HG03175 (cell line): ENCODE measurements around the gene ATG3.
"Not testable (repeated sequence)": the region's sequence is repeated elsewhere in the genome, so short reads cannot be mapped to it uniquely, and the experiment has no call there.

Experiments used
- ATAC-seq: cut with Tn5 transposase; IDR thresholded peaks from one replicate; pipeline ENCODE4 v1.9.1; 2021; ENCODE audit warnings: mild to moderate bottlenecking, moderate library complexity; ENCODE audit not compliant: unreplicated experiment

The ATG3 gene

DNA sequence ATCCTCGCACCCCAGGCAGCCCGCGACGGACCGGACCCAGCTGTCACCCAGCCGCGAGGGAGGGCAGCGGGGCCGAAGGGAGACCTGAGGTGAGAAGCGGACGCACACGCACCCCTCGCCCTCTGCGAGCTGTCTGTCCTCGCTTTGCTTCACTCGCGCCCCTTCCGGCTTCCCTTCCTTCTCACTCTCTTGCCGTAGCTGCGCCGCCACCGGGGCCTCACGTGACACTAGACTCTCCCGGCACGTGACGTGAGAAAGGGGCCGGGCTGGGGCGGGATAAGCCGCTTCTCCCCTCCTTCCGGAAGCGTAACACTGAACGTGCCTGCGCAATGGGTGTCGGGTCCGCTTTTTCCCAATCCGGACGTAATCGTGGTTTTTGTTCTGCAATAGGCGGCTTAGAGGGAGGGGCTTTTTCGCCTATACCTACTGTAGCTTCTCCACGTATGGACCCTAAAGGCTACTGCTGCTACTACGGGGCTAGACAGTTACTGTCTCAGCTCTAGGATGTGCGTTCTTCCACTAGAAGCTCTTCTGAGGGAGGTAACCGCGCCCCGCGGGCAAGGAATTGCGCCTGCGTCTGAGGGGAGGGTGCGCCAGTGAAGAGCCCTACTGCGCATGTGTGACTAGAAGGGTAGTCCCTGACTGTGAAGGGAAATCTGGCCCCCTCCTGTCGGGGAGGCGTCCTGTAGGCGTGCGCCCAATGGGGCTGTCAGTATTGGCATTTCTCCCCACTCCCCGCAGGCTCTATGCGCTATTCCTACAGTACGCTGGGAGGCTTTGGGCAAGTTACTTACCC is at the start of gene ATG3, which contains the start of gene SLC35A5:
Gene ATG3 (minus strand): TSS at position 229 of the 796 bp plus-strand sequence. CDS start 434 bp downstream, outside the sequence.
Gene SLC35A5 (plus strand): TSS at position 312 of the 796 bp plus-strand sequence. CDS start 1,359 bp downstream, outside the sequence.
- peak; percentile 82 for ATAC-seq

DNA sequence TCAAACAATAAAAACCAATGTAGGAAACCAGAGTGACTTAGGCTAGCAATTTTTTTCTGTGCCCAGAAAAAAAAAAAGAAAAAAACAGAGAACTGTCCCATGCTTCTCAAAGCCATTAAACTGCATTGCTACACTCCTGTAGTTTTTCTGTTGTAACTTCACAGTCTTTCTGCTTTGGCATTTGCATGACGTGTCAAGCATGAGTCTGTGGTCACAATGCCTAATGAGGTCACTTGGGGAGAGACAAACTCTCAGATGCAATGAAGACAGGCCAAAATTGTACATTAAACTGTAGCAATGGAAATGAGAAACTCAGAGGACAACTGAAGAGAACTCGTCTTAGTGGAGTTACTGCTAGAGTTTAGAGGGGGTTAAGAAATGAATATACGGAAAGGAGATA is 48.4 kb upstream of the ATG3 start:
- ATAC-seq: no peak

DNA sequence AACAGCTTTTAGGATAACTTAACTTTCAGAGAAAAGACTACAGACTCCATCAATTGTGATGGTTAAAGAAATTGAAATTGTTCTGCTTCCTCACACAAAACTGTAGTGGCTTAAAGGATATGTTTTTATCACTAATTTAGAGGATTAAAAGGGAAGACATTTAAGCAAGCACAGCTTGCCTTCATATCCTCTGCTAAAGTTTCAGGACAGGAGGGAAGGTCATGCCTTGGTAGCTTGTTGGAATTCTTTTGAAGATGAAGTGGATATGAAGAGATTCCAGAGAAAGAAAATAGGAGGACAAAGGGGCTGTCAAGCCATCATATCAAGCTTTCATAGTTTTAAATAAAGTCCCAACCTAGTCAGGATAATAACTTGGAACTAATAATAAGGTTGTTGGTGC is 46.1 kb upstream of the ATG3 start:
- ATAC-seq: no peak

DNA sequence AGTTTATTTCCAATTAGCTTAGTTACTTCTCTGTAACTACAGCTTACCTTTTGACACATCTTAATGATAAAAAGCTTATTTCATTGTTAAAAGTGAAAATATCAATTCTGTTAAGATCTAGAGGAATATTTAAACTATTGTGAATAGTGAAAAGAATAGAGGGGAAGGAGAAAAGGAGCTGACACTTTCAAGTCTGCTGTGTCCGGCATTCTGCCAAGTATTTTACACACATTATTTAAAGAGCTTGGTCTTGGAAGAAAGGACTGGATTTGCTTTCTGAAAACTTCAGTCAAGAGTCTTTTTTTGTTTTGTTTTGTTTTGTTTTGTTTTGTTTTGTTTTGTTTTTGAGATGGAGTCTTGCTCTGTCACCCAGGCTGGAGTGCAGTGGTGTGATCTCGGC is 44.3 kb upstream of the ATG3 start:
- ATAC-seq: no peak

DNA sequence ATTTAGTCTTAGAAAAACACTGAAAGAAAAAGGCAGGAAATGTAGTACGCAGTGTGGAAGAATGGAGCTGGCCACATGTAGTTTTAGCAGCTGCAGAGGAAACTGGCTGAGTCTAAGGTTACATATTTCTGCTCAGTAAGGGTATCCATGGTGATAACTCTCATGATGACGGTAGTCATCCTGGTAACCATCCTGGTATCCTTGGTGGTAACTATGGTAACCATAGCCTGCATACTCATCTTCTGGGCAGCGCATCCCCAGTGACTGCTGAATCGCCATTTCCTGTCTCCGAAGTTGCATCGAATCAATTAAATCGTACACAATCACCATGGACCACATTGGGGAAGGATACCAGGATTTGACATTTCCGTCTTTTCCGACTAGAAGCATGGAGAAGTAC is 43.5 kb upstream of the ATG3 start:
- ATAC-seq: no peak

DNA sequence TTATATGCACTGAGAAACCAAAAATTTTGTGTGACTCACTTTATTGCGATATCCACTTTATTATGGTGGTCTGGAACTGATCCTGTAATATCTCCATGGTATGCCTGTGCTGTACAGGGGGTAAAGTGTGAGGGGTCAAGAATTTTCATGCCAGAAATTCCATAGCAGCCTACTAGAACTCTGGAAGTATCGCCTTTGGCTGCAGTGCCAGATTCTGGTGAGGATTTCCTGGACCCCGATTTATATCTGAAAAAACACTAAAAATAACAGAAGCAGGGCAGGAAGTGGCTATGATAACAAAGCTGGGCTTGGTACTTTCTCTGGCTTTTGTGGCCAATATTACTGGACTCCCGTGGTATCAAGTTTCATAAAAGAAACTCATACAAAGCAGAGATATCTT is 42.8 kb upstream of the ATG3 start:
- ATAC-seq: no peak

DNA sequence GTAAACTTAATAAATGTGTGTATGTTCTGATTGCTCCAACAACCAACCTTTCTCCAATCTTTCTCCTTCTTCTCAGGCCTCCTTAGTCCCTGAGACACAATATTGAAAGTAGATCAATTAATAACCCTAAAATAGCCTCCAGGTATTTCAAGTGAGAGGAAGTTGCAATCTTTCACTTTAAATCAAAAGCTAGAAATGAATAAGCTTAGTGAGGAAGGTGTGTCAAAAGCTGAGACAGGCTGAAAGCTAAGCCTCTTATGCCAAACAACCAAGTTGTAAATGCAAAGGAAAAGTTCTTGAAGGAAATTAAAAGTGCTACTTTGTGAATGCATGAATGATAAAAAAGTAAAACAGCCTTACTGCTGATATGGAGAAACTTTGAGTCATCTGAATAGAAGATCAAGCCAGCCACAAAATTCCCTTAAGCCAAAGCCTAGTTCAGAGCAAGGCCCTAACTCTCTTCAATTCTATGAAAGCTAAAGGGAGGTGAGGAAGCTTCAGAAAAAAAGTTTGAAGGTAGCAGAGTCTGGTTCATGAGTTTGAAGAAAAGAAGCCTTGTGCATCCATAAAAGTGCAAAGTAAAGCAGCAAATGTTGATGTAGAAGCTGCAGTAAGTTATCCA is 40.6 kb upstream of the ATG3 start:
- ATAC-seq: peak; percentile 86

DNA sequence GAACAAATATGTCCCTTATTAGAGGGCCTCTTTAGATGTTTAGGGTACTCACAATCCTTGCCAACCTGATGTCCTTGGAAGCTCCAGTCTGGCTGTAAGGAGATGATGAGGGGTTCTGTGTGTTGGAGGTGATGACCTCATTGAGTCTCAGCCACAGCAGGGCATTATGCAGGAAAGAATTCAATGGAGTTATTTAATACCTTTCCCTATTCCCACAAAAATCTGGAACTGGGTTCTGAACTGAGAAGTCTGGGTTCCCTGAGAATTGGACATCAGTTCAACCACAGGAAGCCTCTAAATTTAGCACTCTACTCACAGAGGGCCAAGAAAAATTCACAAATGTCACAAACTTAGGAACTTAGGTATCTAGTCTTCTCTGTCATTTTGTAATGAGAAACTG is 37.0 kb upstream of the ATG3 start:
- ATAC-seq: no peak

DNA sequence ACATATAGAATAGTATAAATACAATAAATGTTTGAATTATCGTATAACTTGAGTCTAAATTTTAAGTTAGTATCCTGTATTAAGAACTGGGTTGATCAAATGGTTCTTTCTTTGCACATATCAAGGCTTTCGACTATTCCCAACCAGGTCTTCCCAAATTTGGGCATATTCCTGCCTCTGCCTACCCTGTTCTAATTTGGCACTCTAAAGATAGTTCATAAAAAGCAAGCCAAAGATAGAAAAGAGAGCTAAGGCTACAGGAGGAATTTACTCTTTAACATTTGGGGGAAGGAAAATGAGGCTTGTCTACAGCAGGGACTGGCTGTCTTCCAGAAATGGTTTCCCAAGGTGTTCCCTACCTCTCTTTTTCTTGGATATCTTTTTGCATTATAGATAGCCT is 36.2 kb upstream of the ATG3 start:
- no peak for ATAC-seq

DNA sequence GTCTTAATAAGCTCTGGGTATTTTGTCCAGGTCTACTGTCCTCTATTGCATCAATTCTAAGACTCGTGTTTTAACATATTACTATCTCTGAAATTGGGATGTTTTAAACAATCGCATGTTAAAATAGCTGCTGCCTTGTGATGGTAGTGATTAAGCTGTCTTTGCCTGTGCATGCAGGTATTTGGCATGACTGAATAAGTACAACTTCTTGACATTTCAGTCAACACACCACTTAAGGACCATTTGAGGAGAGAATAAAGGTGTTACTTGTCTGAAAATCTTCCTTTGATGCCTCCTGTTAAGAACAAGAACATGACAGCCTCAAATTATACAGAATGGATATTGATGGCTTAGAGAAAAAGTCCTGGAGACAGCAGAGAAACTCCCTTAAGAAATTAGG is 33.1 kb upstream of the ATG3 start:
- no peak for ATAC-seq

DNA sequence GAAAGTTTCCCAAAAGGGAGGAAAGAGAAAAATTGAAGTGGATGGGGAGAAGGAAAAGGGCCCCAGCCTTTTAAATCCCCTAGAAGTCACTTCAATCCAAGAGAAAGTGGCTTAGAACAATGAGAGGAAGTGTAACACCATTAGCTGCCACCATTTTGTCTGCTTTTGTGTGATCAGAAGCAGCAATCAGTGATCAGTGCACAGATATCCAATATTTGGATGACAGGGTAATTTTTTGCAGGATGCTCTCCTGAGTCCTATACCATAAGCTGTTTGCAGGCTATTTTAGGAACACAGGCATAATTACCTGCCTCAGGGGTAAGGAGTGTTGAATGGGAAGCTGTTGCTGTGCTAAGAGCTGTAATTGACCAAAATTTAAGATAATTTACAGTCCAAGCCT is 31.5 kb upstream of the ATG3 start:
- ATAC-seq: no peak

DNA sequence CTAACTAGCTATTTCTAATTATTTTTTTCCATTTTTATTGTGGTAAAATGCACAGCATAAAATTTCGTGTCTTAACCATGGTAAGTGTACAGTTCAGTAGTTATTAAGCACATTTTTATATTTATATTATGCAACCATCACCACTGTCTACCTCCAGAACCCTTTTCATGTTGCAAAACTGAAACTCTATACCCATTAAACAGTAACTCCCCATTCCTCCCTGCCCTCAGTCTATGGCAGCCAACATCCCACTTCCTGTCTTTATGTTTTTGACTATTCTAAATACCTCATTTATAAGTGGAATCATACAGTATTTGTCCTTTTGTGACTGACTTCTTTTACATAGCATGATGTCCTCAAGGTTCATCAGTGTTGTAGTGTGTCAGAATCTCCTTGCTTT is 25.6 kb upstream of the ATG3 start:
- ATAC-seq: no peak

DNA sequence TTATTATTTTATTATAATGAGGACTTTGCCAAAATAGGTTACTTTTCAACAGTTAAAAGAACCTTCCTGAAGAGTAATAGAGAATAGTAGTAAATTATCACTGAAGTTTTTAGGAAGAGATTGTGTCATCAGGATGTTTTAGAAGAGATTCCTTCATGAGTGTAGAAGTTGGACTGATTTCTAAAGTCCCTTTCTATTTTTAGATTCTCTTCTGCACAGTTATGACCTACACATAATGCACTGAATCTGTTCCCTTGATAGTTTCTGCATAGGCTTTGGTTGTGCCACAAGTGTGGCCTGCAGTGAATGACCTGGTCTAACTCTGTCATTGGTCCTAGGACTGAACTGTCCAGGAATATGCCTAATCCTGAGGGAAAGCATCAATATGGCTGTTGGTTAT is 24.0 kb upstream of the ATG3 start:
- ATAC-seq: no peak

DNA sequence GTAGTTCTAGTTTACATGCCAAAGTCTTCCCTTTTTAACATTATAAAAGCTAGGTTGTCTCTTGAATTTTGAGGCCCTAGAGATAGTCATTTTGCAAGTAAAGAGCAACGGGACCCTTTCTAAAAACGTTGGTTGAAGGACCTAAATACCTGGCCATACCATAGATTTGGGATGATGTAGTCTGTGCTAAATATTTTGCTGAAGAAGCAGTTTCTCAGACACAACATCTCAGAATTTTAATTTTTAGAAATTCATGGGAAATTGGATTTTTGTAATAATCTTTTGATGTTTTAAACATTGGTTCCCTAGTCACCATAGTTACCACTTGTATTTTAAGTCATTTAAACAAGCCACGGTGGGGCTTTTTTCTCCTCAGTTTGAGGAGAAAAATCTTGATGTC is 21.3 kb upstream of the ATG3 start:
- no peak for ATAC-seq

DNA sequence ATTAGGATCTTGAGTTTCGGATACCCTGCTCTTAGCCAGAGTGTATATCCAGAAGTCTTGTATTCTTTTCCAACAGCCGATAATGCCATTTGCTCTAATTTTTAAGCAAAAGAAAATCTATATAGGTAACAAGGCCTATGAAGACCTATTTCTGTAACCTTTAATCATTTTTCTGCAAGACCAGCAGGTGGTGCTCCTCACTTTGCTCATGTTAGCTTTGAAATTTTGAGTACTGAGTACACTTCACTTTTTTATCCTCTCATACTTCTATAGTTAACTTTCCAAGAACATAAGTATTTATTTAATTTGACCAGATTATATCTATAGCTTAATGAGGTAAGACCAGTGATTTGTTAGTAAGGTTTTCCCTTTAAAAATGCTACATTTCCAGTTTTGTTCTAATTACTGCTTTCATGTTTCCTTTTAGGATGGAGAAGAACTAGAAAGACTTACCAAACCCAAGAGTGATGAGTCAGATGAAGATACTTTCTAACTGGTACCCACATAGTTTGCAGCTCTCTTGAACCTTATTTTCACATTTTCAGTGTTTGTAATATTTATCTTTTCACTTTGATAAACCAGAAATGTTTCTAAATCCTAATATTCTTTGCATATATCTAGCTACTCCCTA is 20.6 kb upstream of the ATG3 start:
- peak; percentile 42 for ATAC-seq

DNA sequence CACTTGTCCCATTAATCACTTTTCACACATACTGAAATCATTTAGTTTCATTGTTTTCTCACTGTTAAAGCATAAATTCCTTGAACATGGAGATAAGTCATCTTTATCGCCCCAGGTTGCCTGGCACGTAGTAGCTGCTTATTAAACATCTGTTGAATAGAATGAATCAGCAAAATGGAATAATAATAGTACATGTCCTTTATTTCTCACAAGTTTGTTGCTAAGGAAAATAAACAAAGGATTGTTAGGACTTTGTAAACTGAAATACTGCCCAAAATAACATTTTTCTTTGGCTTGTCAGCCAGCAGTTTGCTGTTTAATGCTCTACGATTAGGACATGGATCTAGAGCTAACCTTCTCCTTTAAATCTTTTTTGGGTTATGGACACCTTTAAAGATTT is 17.9 kb upstream of the ATG3 start:
- ATAC-seq: no peak

DNA sequence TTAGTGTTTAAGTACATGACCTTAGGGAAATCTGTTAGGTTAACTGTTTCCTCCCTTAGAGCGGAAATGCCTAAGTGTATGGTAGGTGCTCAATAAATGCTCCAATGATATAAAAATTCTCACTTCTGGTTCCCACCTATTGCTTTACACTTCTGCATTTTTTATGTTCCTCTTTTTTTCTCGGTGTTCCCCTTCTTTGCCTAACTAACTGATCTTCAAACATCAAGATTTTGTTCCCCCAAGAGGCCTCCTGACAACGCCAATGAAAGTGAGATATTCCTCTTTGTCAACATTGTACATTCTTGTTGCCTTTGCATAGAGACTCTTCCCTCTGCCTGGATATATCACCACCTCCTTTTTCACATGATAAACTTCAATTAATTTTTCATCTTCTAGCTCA is 17.5 kb upstream of the ATG3 start:
- ATAC-seq: no peak

DNA sequence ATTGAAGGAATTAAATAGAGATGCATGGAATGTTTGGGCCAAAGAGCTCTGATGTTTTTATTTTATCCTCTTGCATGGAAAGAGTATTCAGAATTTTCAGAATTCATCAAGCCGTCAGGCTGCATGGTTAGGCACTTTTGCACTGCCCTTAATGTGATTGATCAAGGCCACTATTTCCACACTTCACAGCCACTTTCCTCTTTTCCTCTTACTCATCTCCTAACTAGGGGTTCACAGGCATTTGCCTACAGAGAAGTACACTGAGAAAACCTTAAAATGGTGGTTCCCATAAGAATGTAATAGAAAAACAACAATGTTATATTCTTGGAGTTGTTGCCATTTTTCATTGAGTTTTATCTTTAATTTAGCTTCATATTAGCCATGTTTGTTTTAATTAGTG is 10.9 kb upstream of the ATG3 start:
- ATAC-seq: no peak

DNA sequence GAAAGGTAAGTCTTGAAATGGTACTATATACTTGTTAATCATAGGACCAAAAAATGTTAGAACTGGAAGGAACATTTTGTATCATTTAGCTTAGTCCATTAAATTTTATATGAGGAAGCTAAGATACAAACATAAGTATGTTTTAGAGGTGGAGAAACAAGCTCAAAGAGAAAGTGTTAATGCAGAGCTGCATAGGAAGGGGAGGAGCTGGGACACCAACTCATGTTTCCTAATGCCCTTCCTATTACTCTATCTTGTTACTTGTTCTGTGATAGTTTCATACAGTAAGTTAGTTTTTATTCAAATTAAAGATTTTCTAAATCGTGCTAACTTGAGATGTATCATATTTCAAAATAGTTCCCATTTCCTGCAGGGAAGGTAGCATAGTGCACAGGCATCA is 7.5 kb upstream of the ATG3 start:
- no peak for ATAC-seq

DNA sequence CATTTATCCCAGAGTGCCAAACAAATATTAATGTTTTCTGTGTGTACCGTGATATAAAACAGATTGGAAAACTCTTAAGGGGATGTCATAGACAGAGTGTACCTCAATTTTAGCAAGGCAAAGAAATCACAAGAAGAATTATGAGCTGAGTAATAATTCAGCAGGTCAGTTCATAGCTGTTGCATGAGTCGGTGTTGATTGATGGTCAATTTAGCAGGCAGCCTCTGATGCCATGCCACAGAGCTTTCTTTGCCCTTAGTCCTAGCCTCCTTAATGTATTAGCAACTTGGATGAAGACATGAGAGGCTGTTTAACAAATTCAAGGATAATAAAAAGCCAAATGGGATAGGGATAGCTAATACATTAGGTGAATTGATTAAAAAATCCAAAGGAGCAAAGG is 6.9 kb upstream of the ATG3 start:
- no peak for ATAC-seq

DNA sequence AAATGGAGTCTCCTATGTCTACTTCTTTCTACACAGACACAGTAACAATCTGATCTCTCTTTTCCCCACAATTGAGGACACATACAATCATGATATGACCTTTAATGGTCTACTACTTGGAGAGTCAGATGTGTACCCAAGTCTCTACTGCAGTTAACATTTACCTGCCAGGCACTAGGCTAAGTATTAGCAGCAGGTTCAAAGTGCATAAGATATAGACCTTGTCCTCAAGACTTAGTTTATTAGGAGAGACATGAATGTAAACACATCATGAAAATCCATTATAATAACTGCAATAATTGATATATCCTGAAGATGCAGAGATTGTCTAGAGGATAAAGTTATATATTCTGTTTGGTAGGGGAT is 3.2 kb upstream of the ATG3 start:
- no peak for ATAC-seq

DNA sequence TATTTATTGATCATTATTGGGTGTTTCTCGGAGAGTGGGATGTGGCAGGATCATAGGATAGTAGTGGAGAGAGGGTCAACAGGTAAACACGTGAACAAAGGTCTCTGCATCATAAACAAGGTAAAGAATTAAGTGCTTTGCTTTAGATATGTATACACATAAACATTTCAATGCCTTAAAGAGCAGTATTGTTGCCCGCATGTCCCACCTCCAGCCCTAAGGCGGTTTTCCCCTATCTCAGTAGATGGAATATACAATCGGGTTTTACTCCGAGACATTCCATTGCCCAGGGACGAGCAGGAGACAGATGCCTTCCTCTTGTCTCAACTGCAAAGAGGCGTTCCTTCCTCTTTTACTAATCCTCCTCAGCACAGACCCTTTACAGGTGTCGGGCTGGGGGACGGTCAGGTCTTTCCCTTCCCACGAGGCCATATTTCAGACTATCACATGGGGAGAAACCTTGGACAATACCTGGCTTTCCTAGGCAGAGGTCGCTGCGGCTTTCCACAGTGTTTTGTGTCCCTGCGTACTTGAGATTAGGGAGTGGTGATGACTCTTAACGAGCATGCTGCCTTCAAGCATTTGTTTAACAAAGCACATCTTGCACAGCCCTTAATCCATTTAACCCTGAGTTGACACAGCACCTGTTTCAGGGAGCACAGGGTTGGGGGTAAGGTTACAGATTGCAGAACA is 2.6 kb upstream of the ATG3 start:
- ATAC-seq: not testable (repeated sequence)
